ENCODE data around the gene MTRF1L.

Gene MTRF1L

DNA sequence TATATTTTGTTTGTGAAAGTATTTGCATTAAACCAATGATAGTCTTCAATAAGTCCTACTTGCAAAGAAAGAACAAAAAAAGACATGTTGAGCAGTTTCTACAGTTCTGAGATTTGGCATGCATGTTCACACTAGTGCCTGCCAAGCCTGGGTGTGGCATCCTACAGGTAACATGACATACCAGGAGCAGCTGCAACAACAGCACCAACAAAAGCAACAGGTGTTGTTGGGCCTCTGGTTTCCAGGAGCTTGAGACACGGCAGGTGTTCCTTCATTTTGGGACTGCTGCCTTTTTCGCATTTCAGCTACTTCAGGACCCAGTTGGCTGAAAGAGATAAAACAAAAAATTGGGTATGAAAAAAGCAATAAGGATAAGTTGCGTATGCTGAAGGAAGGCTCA is 41.2 kb upstream of the MTRF1L start:
- Histone ChIP-seq H4K20me1 (ENCODE audit: low read depth, low read length) (no peaks in the 10 kb centered on the region), H3F3A (ENCODE audit: insufficient read depth) (no peaks in the 10 kb centered on the region), H3K4me2 (ENCODE audit: low read depth, low read length, poor library complexity, severe bottlenecking) (no peak overlapping the region), H3K9me2 (replicated peaks; ENCODE audit: insufficient read depth, low read length) (no peaks in the 10 kb centered on the region), H3K27ac (ENCODE audit: low read depth, low read length) (no peak overlapping the region), H3K9ac (ENCODE audit: low read length) (no peak overlapping the region), H3K79me2 (ENCODE audit: insufficient read depth, low read length) (no peaks in the 10 kb centered on the region), H3K36me3 (ENCODE audit: low read length) (no peaks in the 10 kb centered on the region), H2AFZ (ENCODE audit: low read depth, low read length, severe bottlenecking) (no peak overlapping the region), H3K4me3 (ENCODE audit: insufficient read depth, low read length, poor library complexity, severe bottlenecking) (no peak overlapping the region), H3K27me3 (ENCODE audit: low read length) (no peaks in the 10 kb centered on the region), H3K9me3 (ENCODE audit: insufficient read depth, low read length) (no peaks in the 10 kb centered on the region)
- TF ChIP-seq, protein P1, sequence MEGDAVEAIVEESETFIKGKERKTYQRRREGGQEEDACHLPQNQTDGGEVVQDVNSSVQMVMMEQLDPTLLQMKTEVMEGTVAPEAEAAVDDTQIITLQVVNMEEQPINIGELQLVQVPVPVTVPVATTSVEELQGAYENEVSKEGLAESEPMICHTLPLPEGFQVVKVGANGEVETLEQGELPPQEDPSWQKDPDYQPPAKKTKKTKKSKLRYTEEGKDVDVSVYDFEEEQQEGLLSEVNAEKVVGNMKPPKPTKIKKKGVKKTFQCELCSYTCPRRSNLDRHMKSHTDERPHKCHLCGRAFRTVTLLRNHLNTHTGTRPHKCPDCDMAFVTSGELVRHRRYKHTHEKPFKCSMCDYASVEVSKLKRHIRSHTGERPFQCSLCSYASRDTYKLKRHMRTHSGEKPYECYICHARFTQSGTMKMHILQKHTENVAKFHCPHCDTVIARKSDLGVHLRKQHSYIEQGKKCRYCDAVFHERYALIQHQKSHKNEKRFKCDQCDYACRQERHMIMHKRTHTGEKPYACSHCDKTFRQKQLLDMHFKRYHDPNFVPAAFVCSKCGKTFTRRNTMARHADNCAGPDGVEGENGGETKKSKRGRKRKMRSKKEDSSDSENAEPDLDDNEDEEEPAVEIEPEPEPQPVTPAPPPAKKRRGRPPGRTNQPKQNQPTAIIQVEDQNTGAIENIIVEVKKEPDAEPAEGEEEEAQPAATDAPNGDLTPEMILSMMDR (IDR thresholded peaks at IDR 0.05; ENCODE audit: insufficient read depth, low read length, poor library complexity, severe bottlenecking): no peak
- TF ChIP-seq EZH2phosphoT487 (conservative IDR thresholded peaks at IDR 0.05; ENCODE audit: low read length): no peak

DNA sequence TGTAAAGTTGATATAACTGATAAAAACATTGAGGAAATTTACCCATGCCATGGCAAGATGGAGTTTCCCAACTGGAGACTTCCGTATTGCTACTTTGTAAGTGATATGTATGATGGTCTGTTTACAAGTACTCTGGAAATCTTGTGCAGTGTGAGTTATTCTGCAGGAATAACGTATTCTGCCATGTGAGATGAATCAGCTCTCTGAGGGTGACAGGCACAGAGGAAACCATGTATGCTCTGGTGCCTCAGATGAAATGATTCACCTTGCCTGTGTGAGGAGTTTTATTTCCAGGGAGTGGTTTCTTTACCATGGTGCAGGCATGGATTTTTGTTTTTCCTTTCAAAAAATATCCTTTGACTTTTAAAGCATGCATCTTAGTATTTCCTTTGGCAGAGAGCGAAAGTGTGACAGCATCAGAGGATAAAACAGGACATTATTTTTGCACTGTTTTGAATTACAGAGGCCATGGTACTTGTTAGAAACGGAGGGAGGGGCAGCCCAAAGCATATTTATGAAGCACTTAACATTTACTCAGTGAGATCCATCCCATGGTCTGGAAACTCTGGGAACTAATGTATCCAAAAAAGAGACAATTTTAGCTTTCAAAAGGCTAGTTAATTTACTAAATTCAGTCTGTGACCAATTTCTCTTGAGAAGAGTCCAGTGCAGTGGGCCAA is 36.0 kb upstream of the MTRF1L start:
- Histone ChIP-seq H3F3A (ENCODE audit: insufficient read depth) (no peaks in the 10 kb centered on the region), H3K9me2 (replicated peaks; ENCODE audit: insufficient read depth, low read length) (no peaks in the 10 kb centered on the region), H2AFZ (ENCODE audit: low read depth, low read length, severe bottlenecking) (no peak overlapping the region), H3K27ac (ENCODE audit: low read depth, low read length) (no peak overlapping the region), H4K20me1 (ENCODE audit: low read depth, low read length) (no peaks in the 10 kb centered on the region), H3K36me3 (ENCODE audit: low read length) (no peaks in the 10 kb centered on the region), H3K9me3 (ENCODE audit: insufficient read depth, low read length) (no peaks in the 10 kb centered on the region), H3K4me2 (ENCODE audit: low read depth, low read length, poor library complexity, severe bottlenecking) (no peak overlapping the region), H3K27me3 (ENCODE audit: low read length) (no peaks in the 10 kb centered on the region), H3K9ac (ENCODE audit: low read length) (no peak overlapping the region), H3K79me2 (ENCODE audit: insufficient read depth, low read length) (no peaks in the 10 kb centered on the region), H3K4me3 (ENCODE audit: insufficient read depth, low read length, poor library complexity, severe bottlenecking) (no peak overlapping the region)
- TF ChIP-seq EZH2phosphoT487 (conservative IDR thresholded peaks at IDR 0.05; ENCODE audit: low read length): no peak
- TF ChIP-seq, protein P1 (IDR thresholded peaks at IDR 0.05; ENCODE audit: insufficient read depth, low read length, poor library complexity, severe bottlenecking): no peak

DNA sequence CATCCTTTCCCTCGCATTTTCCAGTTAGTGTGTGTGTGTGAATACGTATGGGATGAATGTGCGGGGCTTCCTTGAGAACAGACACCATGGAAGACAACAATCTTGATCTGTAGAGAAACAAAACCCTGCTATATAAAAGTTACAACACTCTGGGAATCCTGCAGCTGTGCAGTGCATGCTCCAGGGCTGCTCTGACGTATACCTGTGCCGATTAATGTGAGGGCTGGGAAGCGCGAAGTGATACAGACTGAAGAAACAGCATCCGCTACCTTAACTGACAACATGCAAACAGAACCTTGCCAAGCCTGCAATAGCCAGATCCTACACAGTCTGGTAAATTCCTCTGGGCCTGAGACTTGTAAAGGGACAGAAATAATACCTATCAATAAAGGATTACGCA is 31.6 kb upstream of the MTRF1L start:
- no peak overlapping the region for H3K4me3 ChIP-seq (ENCODE audit: insufficient read depth, low read length, poor library complexity, severe bottlenecking)
- H4K20me1 ChIP-seq (ENCODE audit: low read depth, low read length): no peaks in the 10 kb centered on the region
- H3K9me3 ChIP-seq (ENCODE audit: insufficient read depth, low read length): no peaks in the 10 kb centered on the region
- H3K79me2 ChIP-seq (ENCODE audit: insufficient read depth, low read length): no peaks in the 10 kb centered on the region
- H3K4me2 ChIP-seq (ENCODE audit: low read depth, low read length, poor library complexity, severe bottlenecking): no peak overlapping the region
- TF ChIP-seq, protein P1 (IDR thresholded peaks at IDR 0.05; ENCODE audit: insufficient read depth, low read length, poor library complexity, severe bottlenecking): no peak
- TF ChIP-seq EZH2phosphoT487 (conservative IDR thresholded peaks at IDR 0.05; ENCODE audit: low read length): no peak
- no peaks in the 10 kb centered on the region for H3F3A ChIP-seq (ENCODE audit: insufficient read depth)
- H3K9ac ChIP-seq (ENCODE audit: low read length): no peak overlapping the region
- H3K9me2 ChIP-seq (replicated peaks; ENCODE audit: insufficient read depth, low read length): no peaks in the 10 kb centered on the region
- no peak overlapping the region for H2AFZ ChIP-seq (ENCODE audit: low read depth, low read length, severe bottlenecking)
- no peaks in the 10 kb centered on the region for H3K27me3 ChIP-seq (ENCODE audit: low read length)
- no peak overlapping the region for H3K27ac ChIP-seq (ENCODE audit: low read depth, low read length)
- no peaks in the 10 kb centered on the region for H3K36me3 ChIP-seq (ENCODE audit: low read length)

Data from SU-DHL-6 (cell line).